ENCODE results near the gene PNN.
"Not testable (repeated sequence)": the region's sequence is repeated elsewhere in the genome, so short reads cannot be mapped to it uniquely, and the experiment has no call there.

Gene PNN

GRCh38 chr14:39174560-39175444, at the start of gene PNN:
PNN (plus strand) TSS chr14:39175254; CDS start chr14:39175280, 26 bp downstream.
- peak; percentile 99 for FAIRE-seq

- not testable (repeated sequence) for FAIRE-seq
Measured at GRCh38 chr14:39137835-39138234, 37.2 kb upstream of the PNN start.

DNA sequence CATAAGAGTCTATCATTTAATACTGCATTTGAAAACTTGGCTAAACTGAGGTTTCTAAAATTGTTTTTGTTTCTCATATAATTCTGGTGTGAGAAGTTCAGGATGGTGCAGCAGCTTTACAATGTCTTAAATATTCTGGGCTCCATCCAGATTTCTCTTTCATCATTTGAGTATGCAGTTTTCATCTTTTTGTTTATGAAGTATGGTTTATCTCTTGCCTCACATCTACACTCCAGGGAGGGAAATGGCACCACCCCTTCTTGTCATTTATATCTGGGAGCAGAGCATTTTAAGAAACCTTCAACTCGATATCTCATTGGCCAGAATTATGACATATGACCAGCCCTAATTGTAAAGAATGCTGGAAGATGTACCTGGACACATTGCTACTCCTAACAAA, 36.6 kb upstream of the PNN start:
- FAIRE-seq, result no peak

DNA sequence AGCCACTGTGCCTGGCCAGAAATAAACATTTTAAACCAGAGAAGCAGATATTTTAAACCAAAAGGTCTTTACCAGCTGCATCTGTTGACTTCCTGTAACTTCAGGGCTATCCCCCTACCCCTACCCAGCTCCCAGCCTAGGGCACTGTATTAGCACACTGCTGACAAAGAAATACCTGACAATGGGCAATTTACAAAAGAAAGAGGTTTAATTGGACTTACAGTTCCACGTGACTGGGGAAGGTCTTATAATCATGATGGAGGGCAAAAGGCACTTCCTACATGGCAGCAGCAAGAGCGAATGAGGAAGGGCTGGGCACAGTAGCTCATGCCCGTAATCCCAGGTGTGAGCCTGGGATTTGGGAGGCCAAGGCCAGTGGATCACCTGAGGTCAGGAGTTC, 34.9 kb upstream of the PNN start:
- no peak for FAIRE-seq

DNA sequence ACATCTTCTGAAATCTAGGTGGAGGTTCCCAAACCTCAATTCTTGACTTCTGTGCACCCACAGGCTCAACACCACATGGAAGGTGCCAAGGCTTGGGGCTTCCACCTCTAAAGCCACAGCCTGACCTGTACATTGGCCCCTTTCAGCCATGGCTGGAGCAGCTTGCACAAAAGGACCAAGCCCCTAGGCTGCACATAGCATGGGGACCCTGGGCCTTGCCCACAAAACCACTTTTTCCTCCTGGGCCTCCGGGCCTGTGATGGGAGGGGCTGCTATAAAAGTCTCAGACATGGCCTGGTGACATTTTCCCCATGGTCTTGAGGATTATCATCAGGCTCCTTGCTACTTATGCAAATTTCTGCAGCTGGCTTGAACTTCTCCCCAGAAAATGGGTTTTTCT, 33.4 kb upstream of the PNN start:
- FAIRE-seq, result not testable (repeated sequence)

GRCh38 chr14:39143226-39143625, 31.8 kb upstream of the PNN start:
- not testable (repeated sequence) for FAIRE-seq

DNA sequence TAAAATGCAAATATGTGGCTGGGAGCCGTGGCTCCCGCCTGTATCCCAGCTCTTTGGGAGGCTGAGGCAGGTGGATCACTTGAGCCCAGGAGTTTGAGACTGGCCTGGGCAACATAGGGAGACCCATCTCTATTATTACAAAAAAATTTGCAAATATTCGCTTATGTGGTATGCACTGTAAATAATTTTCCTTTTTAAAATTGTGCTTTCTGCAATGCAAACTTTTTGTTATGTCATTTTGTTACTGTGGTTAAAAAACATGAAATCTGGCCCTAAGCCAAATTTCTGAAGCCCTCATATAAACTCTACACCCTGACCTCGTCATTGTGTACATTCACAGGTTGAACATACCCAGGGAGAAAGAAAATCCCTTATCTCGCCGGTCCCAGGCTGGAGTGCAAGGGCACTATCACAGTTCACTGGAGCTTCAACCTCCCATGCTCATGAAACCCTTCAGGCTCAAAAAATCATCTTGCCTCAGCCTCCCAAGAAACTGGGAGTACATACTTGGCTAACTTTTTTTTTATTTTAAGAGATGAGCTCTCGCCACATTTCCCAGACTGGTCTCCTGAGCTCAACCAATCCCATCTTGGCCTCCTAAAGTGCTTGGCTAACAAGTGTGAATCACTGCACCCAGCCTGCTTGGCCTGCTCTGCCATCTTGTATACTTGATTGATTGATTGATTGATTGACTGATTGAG, 29.6 kb upstream of the PNN start:
- no peak for FAIRE-seq

GRCh38 chr14:39154594-39155189, 20.4 kb upstream of the PNN start:
- no peak for FAIRE-seq

- FAIRE-seq, result no peak
Measured at GRCh38 chr14:39157491-39157890, 17.6 kb upstream of the PNN start.

- FAIRE-seq, result no peak
Measured at GRCh38 chr14:39158222-39158858, 16.7 kb upstream of the PNN start.

DNA sequence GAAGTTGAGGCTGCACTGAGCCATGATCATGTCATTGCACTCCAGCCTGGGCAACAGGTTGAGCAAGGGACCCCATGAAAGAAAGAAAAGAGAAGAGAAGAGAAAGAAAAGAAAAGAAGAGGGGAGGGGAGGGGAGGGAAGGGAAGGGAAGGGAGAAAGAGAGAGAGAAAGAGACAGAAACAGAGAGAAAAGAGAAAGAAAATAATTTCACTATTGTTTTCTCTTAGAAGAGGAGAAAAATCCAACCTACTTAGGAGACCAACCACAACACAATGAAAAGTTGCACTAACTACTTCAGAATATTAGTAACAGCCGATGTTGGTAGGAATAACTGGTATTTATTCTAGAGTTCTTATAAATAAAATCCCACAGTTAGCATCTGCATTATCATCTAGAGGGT, 14.6 kb upstream of the PNN start:
- FAIRE-seq, result no peak

- not testable (repeated sequence) for FAIRE-seq
Measured at GRCh38 chr14:39167797-39168320, 7.2 kb upstream of the PNN start.

DNA sequence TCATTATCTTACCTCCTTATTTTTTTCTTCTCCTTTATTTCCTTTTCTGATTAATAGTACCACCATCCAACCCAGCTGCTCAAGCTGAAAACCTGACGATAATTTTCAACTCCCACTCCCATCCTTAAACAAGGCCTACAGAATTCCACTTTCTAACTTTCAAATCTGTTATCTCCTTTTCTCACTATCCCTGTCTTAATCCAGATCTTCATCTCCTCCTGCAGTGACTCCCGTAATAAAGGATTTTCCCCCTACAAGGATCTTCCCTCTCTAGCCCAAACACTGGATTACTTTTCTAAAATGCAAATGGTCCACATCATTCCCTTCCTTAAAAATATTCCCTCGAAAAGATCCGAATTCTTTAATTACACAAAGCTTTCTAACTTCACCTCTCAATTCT, 6.5 kb upstream of the PNN start:
- no peak for FAIRE-seq

DNA sequence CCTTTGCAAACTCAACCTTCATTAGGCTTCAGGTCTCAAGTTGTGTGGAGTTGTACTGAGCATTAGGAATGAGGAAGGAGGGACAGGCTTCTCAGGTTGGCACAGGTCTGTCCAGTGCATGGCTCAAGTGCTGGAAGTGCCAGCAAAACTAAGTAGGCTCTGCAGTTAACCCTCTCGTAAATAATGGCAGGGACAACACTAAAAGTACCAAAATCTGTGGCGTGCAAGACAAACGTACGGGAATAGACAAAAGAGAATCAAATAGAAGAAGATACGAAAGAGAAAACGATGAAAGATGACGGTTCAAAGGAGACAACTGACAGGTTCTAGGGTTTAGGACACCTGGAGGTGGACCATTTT, 5.5 kb upstream of the PNN start:
- no peak for FAIRE-seq

GRCh38 chr14:39173198-39173597, 1.9 kb upstream of the PNN start:
- no peak for FAIRE-seq

DNA sequence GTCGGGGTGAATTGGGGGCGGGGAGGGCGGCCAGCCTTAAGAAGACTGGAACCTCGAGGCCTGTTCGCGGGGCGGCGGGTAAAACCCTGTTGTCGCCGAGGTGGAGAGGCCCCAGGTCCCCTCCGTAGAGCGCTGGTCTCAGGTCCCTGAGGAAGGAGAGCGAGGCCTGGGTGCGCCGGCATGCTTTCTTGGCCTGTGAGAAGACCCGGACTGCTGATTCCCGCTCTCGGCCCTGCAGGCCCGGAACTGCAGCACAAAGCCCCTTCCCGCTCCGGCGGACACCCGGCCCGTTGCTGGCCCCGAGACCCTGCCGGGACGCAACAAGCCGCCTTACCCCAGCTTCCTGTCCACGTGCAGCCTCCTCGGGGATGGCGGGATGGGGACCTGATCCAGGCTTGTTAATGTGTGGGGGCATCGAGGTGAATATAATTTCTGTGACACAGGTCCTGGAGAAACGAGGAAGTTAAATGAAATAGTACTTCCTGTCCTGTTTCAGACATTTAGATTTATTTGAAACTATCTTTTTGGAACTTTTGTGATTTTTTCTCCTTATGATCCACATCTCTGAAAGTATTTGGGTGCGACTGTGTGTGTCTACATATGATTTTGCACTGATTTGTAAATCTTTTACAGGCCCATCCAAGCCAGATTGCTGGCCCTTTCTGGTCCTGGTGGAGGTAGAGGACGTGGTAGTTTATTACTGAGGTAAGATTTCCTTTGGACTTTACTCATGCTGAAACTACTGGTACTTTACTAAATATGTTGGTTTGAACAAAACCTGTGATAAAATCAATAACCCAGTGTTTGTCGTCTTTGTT, 600 bp downstream of the PNN start:
- no peak for FAIRE-seq

GRCh38 chr14:39176263-39177167, 1.5 kb downstream of the PNN start:
- no peak for FAIRE-seq

- no peak for FAIRE-seq
Measured at GRCh38 chr14:39177168-39177545, 2.1 kb downstream of the PNN start.

GRCh38 chr14:39179042-39179441, 4.0 kb downstream of the PNN start:
- no peak for FAIRE-seq

- FAIRE-seq, result no peak
Measured at GRCh38 chr14:39180553-39180952, 5.5 kb downstream of the PNN start.

DNA sequence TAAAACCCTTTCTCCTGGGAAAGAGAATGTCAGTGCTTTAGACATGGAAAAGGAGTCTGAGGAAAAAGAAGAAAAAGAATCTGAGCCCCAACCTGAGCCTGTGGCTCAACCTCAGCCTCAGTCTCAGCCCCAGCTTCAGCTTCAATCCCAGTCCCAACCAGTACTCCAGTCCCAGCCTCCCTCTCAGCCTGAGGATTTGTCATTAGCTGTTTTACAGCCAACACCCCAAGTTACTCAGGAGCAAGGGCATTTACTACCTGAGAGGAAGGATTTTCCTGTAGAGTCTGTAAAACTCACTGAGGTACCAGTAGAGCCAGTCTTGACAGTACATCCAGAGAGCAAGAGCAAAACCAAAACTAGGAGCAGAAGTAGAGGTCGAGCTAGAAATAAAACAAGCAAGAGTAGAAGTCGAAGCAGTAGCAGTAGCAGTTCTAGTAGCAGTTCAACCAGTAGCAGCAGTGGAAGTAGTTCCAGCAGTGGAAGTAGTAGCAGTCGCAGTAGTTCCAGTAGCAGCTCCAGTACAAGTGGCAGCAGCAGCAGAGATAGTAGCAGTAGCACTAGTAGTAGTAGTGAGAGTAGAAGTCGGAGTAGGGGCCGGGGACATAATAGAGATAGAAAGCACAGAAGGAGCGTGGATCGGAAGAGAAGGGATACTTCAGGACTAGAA, 6.1 kb downstream of the PNN start:
- no peak for FAIRE-seq

Data from G401.6 (cell line).